ENCODE data around the gene SLC39A1.

Gene SLC39A1

DNA sequence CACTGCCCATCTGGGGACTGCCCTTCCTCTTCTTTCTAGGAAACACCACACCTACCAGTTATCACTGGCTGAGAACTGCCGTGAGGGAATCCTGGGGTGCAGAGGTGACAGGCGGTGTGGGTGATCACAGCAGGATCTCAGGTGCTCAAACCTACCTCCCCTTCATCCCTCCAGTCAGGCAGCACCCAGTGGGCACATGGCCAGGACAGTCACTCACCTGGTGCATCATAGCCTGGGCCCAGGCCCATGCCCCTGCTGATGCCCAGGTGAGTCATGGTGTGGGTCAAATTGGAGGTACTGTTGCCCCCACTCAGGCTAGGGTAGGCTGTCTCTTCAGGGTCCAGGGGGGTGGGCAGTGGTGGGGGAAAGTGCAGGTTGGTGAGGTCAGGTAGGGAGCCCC is 11.5 kb downstream of the SLC39A1 start:
- no peak for DNase-seq (ENCODE audit: low spot score)
- TF ChIP-seq, protein P1, sequence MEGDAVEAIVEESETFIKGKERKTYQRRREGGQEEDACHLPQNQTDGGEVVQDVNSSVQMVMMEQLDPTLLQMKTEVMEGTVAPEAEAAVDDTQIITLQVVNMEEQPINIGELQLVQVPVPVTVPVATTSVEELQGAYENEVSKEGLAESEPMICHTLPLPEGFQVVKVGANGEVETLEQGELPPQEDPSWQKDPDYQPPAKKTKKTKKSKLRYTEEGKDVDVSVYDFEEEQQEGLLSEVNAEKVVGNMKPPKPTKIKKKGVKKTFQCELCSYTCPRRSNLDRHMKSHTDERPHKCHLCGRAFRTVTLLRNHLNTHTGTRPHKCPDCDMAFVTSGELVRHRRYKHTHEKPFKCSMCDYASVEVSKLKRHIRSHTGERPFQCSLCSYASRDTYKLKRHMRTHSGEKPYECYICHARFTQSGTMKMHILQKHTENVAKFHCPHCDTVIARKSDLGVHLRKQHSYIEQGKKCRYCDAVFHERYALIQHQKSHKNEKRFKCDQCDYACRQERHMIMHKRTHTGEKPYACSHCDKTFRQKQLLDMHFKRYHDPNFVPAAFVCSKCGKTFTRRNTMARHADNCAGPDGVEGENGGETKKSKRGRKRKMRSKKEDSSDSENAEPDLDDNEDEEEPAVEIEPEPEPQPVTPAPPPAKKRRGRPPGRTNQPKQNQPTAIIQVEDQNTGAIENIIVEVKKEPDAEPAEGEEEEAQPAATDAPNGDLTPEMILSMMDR (IDR thresholded peaks at IDR 0.05; ENCODE audit: borderline replicate concordance, control extremely low read depth, extremely low read depth, insufficient read depth, missing control alignments), result no peak
- in situ Hi-C loops (cut with MboI; ENCODE audit: low sequenced_read_pairs, unreplicated experiment), result no loop called here

DNA sequence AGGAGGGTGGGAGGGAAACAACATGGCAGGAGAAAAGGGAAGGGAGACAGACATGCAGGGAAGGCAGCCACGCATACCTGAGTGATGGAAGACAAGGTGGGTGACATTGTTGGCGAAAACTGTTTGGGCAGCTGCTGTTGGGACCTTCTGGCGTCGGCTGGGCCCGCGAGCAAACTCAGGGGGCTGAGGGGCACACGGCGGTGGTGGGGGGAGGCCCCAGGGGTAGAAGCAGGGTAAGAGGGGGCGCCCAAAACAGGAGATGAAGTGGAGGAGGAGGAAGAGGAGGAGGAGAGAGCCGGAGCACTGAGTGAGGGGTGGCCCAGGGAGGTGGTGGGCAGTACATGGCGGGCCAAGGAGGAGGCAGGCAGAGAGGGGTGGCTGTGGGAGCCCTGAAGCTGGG is 12.2 kb downstream of the SLC39A1 start:
- no peak for DNase-seq (ENCODE audit: low spot score)
- TF ChIP-seq, protein P1 (IDR thresholded peaks at IDR 0.05; ENCODE audit: borderline replicate concordance, control extremely low read depth, extremely low read depth, insufficient read depth, missing control alignments), result no peak
- in situ Hi-C loops (cut with MboI; ENCODE audit: low sequenced_read_pairs, unreplicated experiment), result no loop called here

DNA sequence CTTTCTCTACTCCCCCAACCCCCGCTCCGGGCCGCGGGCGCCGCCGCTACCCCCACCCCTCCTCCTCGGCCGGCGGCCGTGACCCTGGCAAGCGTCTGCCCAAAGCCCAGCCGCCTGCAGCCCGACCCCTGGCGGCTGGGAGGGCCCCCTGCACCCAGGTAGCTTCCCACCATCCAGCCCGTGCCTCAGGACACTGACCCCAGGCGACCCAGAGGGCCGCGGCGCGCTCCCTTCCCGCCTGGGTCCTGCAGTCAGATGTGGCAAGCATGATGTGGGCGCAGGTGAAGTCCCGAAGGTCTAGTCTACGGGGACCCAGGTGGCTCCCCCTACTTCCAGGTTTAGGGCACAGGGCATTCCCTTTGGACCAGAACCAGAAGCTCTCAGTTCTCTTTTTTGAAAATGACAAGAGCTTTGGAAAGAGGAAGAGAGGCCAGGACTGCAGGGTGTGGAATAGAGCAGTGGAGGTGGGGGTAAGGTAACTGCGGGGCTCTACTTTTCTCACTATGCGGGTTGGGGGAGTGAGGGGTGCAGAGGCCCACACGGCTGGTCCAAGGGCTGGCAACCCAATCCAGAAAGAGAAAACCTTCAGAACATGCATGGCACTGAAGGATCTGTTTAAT is 16.6 kb downstream of the SLC39A1 start, which contains the start of gene DENND4B:
Gene DENND4B (minus strand): TSS at position 97 of the 620 bp plus-strand sequence. CDS start 2,344 bp downstream, outside the sequence.
- in situ Hi-C loops (cut with MboI; ENCODE audit: low sequenced_read_pairs, unreplicated experiment), result no loop called here
- TF ChIP-seq, protein P1 (IDR thresholded peaks at IDR 0.05; ENCODE audit: borderline replicate concordance, control extremely low read depth, extremely low read depth, insufficient read depth, missing control alignments), result peak; percentile 94
- DNase-seq (ENCODE audit: low spot score), result peak; percentile 95

DNA sequence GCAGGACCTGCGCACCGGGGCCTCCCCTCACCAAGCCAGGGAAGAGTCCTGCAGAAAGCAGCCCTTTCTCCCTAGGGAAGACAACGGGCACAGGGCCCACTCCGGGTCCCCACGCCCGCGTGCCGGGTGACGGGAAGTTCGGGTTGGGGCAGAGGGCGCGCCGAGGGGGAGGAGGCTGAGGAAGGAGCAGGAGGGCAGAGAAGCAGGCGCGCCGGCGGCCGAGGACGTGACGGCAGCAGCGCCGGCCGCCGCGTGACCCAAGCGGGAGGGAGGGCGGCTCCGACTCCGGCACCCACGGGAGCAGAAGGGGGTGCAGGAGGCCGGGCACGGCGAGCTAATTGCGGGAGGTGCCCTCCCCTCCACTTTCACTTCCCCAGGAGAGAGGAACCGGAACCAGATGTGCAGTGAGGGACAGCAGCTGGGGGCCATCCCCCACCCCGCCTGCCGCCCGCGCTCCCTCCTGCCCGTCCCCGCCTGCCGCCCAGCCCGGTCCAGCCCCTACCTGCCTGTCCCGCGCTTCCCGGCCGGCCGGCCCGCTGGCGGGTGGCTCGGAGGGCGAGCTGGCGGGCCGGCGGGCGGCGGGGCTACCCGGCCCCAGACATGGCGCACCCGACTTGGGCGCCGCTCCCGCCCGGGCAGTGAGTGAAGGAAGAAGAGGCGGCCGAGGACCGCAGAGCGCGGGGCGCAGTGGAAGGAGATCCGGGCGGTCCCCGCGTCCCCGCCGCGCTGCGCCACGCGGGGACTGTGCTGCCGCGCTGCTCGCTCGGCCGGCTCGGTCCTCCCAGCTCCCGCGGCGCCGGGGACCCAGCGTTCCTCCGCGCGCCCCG is 17.3 kb downstream of the SLC39A1 start:
- in situ Hi-C loops (cut with MboI; ENCODE audit: low sequenced_read_pairs, unreplicated experiment), result no loop called here
- TF ChIP-seq, protein P1 (IDR thresholded peaks at IDR 0.05; ENCODE audit: borderline replicate concordance, control extremely low read depth, extremely low read depth, insufficient read depth, missing control alignments), result no peak
- DNase-seq (ENCODE audit: low spot score), result peak; percentile 91

DNA sequence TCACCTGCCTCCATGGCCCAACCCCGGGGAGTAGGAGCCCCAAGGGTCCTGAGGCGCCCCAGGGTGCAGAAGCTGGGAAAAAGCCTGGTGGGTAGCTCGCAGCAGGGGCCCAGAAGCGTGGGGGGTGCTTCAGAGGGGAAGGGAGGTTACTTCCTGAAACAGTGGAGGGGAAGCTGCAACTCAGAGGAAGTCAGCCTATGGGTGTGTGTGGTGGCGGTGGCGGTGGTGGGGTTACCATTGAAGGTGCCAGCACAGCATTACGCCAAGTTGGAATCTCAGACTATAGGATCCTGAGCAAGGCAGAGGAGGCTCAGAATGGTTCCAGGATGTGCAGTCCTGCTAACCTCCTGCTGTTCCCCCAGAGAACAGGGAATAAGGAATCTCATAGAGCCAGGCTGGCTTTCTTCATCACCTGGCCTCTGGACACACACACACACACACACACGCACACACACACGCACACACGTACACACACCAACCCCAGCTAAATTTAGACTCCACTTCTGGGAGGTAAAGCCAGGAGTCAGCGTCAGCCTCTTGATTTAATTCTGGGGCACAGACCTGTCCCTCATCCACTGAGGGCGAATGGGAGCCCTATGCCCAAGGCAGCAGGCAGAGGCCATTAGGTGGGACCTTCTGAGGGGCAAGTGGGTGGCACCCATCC is 18.1 kb downstream of the SLC39A1 start:
- TF ChIP-seq, protein P1 (IDR thresholded peaks at IDR 0.05; ENCODE audit: borderline replicate concordance, control extremely low read depth, extremely low read depth, insufficient read depth, missing control alignments), result no peak
- in situ Hi-C loops (cut with MboI; ENCODE audit: low sequenced_read_pairs, unreplicated experiment), result no loop called here
- DNase-seq (ENCODE audit: low spot score), result peak; percentile 82

DNA sequence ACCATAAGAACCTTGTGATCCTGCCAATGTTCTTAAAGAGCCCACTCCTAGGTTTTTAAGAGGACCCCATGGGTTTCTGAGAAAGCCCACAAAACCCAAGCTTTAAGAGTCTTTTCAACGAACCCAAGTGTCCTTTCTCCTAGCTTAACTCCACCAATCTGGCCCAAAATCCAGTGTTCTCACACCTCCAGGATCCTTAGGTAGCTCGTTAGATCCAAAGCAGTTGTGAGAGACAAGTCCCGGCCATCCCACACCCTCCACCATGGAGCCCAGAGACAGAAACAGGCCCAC is 18.6 kb downstream of the SLC39A1 start:
- in situ Hi-C loops (cut with MboI; ENCODE audit: low sequenced_read_pairs, unreplicated experiment), result no loop called here
- TF ChIP-seq, protein P1 (IDR thresholded peaks at IDR 0.05; ENCODE audit: borderline replicate concordance, control extremely low read depth, extremely low read depth, insufficient read depth, missing control alignments), result no peak
- DNase-seq (ENCODE audit: low spot score), result no peak
